ENCODE data around the gene TGFA.

DNA sequence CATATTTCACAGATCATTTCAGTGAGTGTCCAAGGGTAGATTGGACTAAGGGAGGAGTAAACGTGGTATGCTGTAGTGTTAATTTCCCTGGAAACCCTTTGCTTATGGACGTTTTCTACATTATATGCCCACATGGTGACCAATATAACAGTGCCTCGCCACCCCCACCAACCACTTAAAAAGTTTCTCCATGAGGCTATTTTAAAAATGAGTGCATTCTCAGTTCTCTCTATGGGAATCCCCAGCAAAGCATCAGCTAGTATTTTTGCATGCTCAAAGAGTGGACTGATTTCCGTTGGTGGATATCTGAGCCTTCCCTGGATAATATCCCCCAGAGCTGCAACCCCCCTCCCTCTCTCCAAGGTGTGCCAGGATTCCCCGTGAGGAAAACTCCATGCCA lies 73.2 kb downstream of the TGFA start:
- TF ChIP-seq CTCF (IDR thresholded peaks at IDR 0.05; ENCODE audit: insufficient read depth, low read depth, low read length) (no peak), EZH2 (IDR thresholded peaks at IDR 0.05; ENCODE audit: insufficient read depth, low read length) (no peak)

Measured in astrocyte (in vitro differentiated cells and primary cell).